Measurements from ENCODE around the gene KCNK18. TPM values are rescaled to one million over a fixed set of nuclear protein-coding genes. Genes with fewer than 3 reads are reported as not detected.

KCNK18 gene
- polyA plus RNA-seq, 1 experiment, result not detected

DNA sequence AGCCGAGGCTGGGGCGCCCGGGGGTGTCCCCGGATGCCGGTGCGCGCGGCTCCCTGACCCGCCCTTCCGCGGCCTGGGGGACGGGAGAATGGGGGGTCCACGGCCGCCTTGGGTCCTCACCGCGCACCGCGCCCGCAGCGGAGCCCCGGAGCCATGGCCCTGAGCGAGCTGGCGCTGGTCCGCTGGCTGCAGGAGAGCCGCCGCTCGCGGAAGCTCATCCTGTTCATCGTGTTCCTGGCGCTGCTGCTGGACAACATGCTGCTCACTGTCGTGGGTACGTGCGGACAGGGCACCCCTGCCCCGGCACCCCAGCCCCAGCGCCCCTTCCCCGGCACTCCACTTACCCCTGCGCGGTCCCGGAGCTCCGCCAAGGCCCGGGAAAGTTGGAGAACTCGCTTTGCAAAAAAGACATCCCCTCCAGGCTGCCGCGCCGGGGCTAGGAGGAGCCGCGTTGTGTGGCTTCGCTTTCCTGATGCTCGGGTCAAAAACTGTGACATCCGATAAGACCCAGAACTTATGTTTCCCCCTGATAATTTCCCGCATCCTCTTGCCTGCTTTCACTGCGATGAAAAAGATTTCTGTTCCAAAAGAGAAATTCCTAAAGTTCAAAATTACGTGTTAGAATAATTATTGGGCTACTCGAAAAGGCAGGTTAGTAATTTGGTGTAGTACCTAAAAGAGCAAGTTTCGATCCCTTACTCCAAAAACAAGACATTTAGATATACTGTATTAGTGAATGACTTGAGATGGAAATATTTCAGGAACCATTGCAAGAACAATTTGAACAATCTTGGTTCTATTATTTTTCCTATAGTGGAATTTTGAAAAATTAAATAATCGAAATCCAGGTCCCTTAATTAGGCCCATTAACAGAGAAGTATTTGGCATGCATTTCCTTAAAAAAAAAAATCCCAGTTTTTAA lies 44.5 kb downstream of the KCNK18 start:
- ChIA-PET CTCF (interaction anchor here (1.0 to 6.1 kb wide), 4 partner anchors 25 to 79 kb away, joined by 3 to 27 read pairs (median 8); no protein-coding TSS in a partner anchor), POLR2A (no interaction called here)
- Histone ChIP-seq H3K27me3 (ENCODE audit: control insufficient read depth, insufficient read depth, low read length) (peaks cover 8% of the 10 kb centered on the region), H3K36me3 (ENCODE audit: control insufficient read depth, insufficient read depth, low read length) (no peaks in the 10 kb centered on the region), H3K4me3 (ENCODE audit: low read depth, low read length) (no peak overlapping the region)
- TF ChIP-seq, protein P1, sequence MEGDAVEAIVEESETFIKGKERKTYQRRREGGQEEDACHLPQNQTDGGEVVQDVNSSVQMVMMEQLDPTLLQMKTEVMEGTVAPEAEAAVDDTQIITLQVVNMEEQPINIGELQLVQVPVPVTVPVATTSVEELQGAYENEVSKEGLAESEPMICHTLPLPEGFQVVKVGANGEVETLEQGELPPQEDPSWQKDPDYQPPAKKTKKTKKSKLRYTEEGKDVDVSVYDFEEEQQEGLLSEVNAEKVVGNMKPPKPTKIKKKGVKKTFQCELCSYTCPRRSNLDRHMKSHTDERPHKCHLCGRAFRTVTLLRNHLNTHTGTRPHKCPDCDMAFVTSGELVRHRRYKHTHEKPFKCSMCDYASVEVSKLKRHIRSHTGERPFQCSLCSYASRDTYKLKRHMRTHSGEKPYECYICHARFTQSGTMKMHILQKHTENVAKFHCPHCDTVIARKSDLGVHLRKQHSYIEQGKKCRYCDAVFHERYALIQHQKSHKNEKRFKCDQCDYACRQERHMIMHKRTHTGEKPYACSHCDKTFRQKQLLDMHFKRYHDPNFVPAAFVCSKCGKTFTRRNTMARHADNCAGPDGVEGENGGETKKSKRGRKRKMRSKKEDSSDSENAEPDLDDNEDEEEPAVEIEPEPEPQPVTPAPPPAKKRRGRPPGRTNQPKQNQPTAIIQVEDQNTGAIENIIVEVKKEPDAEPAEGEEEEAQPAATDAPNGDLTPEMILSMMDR (IDR thresholded peaks at IDR 0.05; ENCODE audit: insufficient read depth, low read depth, low read length), result no peak
- no peak for DNase-seq (ENCODE audit: low read depth)

DNA sequence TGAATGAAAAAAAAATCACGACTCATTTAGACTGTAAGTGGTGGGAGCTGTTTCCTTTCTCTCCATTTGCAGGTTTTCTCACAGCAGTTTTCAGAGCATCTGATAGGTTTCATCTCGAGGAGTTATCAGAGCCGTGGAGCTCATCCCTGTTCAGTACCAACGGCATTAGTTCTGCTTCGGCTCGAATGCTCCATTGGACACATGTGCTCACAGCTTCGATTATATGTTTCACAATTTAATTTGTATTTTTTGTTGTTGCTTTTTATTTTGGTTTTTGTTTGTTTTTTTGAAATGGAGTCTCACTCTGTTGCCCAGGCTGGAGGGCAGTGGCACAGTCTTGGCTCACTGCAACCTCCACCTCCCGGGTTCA lies 45.2 kb downstream of the KCNK18 start:
- Histone ChIP-seq H3K4me3 (ENCODE audit: low read depth, low read length) (no peak overlapping the region), H3K27me3 (ENCODE audit: control insufficient read depth, insufficient read depth, low read length) (peaks cover 8% of the 10 kb centered on the region), H3K36me3 (ENCODE audit: control insufficient read depth, insufficient read depth, low read length) (no peaks in the 10 kb centered on the region)
- TF ChIP-seq, protein P1 (IDR thresholded peaks at IDR 0.05; ENCODE audit: insufficient read depth, low read depth, low read length), result no peak
- no peak for DNase-seq (ENCODE audit: low read depth)
- POLR2A ChIA-PET, result no interaction called here
- CTCF ChIA-PET, result interaction anchor here (1.0 to 6.1 kb wide), 3 partner anchors 25 to 78 kb away, joined by 3 to 27 read pairs (median 4); no protein-coding TSS in a partner anchor

DNA sequence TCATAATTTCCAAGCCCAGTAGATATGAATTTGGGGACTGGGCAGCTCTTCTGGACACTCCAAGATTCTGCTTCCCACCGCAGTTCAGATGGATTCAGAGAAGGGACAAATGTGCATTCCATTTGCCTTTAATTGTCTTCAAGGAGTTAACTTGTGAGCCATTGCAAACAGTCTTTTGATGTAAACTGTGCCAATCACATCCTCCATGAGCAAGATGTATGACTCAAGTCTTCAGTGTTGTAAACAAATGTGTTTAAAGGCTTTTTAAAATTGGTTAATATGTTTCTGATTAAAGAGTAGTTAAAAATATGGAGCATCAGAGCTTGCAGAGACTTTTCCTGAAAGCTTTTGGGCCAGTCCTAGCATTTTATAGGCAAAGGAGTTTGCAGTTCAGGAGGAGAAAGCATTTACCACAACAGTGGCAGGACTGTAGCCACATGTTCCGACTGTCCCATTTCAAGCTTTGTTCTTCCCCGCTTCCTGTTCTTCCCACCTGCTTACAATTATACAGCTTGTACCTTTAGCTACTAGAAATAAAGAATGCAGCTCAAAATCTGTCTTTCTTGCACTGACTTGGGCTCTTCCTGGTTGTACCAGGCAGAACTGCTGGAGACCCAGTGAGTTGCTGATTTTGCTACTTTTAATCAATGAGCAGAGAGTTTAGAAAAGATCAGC lies 49.8 kb downstream of the KCNK18 start:
- POLR2A ChIA-PET, result interaction anchor here (0.6 kb wide), 1 partner anchor 1263 kb away, joined by 3 read pairs; no protein-coding TSS in a partner anchor

DNA sequence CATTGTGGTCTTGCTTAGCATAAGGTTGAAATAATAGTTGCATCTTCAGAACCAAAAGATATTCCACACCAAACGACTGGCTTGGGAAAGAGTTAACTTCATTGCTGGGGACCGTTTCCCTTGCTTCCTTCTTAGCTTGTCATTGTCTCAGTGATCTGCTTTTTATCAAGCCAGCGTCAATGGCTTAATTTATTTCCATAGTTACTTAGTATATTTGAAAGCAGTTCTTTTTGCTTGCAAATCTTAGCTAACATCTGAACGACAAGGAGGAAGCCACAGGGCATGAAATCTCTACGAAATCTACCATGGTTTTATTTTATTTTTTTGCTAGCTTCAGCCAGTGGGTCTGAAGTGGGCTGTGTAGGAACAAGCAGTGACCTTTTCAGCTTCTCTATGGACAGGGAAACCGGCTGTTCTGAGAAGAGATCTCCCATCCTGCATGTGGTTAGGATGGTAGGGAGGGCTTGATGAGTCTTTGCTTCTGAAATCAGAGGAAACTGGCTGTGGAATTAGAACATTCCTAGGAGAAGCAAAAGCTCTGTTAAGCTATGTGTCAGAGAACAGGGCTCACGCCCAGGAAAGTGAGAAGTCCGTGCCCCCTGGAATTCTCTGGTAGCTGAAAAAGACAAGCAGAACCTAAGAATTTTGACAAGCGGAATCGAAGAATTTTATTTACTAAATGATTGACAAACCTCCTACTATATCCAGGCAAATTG lies 51.6 kb downstream of the KCNK18 start:
- no peaks in the 10 kb centered on the region for H3K36me3 ChIP-seq (ENCODE audit: control insufficient read depth, insufficient read depth, low read length)
- TF ChIP-seq, protein P1 (IDR thresholded peaks at IDR 0.05; ENCODE audit: insufficient read depth, low read depth, low read length), result no peak
- CTCF ChIA-PET, result interaction anchor here (0.6 to 4.1 kb wide), 5 partner anchors 23 to 1442 kb away, joined by 3 to 18 read pairs (median 3); no protein-coding TSS in a partner anchor
- peaks cover 3% of the 10 kb centered on the region for H3K27me3 ChIP-seq (ENCODE audit: control insufficient read depth, insufficient read depth, low read length)
- DNase-seq (ENCODE audit: low read depth), result no peak
- H3K4me3 ChIP-seq (ENCODE audit: low read depth, low read length), result no peak overlapping the region
- POLR2A ChIA-PET, result interaction anchor here (0.5 kb wide), 1 partner anchor 66 kb away, joined by 3 read pairs; no protein-coding TSS in a partner anchor

More for the DNA sequence above, 49.8 kb downstream of the KCNK18 start:
- Histone ChIP-seq H3K27me3 (ENCODE audit: control insufficient read depth, insufficient read depth, low read length) (peaks cover 5% of the 10 kb centered on the region), H3K36me3 (ENCODE audit: control insufficient read depth, insufficient read depth, low read length) (no peaks in the 10 kb centered on the region), H3K4me3 (ENCODE audit: low read depth, low read length) (no peak overlapping the region)
- DNase-seq (ENCODE audit: low read depth), result peak; percentile 4
- TF ChIP-seq, protein P1 (IDR thresholded peaks at IDR 0.05; ENCODE audit: insufficient read depth, low read depth, low read length), result no peak
- CTCF ChIA-PET, result interaction anchor here (1.1 to 6.1 kb wide), 3 partner anchors 30 to 95 kb away, joined by 3 to 27 read pairs (median 9); no protein-coding TSS in a partner anchor

Measured in BJ (cell line).